ENCODE measurements around the gene SLC25A21. TPM values are rescaled to one million over a fixed set of nuclear protein-coding genes. Genes with fewer than 3 reads are reported as not detected.

The SLC25A21 gene
- total RNA-seq, 2 donors from 2014 or later = not detected

GRCh38 chr14:36852981-36853691 lies 319.3 kb downstream of the SLC25A21 start:
- ATAC-seq (replicated peaks) = no peak
- Mint-ChIP-seq H3K27ac (no peak overlapping the region), H3K9me3 (peaks cover 6% of the 10 kb centered on the region), H3K4me1 (no peaks in the 10 kb centered on the region), H3K27me3 (no peaks in the 10 kb centered on the region), H3K4me3 (no peak overlapping the region), H3K36me3 (ENCODE audit: low read depth) (no peaks in the 10 kb centered on the region)

DNA sequence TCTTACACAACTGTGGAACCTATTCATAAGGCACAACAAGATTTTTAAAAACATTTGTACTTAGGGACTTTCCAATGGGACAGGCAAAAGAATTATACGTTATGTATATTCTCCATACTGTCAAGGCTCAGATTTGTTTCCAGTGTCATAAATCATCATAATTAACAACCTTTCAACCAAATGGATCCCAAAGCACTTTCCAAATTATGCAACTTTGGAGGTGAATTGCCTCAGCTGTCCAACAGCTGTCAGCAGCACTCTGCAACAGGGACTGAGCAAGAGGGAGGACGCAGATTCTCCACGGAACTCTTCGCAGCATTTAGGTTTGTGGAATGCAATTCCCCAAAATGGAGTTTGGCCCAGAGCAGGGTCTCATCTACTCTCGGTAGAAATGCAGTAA lies 324.2 kb downstream of the SLC25A21 start:
- H3K27ac Mint-ChIP-seq = no peak overlapping the region
- no peak overlapping the region for H3K4me3 Mint-ChIP-seq
- no peaks in the 10 kb centered on the region for H3K36me3 Mint-ChIP-seq (ENCODE audit: low read depth)
- no peaks in the 10 kb centered on the region for H3K27me3 Mint-ChIP-seq
- H3K4me1 Mint-ChIP-seq = no peaks in the 10 kb centered on the region
- no peak for ATAC-seq (replicated peaks)
- peaks cover 6% of the 10 kb centered on the region for H3K9me3 Mint-ChIP-seq

GRCh38 chr14:36847366-36847765 lies 325.0 kb downstream of the SLC25A21 start:
- no peaks in the 10 kb centered on the region for H3K27me3 Mint-ChIP-seq
- no peaks in the 10 kb centered on the region for H3K4me1 Mint-ChIP-seq
- H3K4me3 Mint-ChIP-seq = no peak overlapping the region
- no peak for ATAC-seq (replicated peaks)
- no peak overlapping the region for H3K27ac Mint-ChIP-seq
- H3K9me3 Mint-ChIP-seq = peaks cover 6% of the 10 kb centered on the region
- no peaks in the 10 kb centered on the region for H3K36me3 Mint-ChIP-seq (ENCODE audit: low read depth)

- ATAC-seq (replicated peaks) = no peak
These were observed 326.9 kb downstream of the SLC25A21 start for GRCh38 chr14:36845356-36846012.

DNA sequence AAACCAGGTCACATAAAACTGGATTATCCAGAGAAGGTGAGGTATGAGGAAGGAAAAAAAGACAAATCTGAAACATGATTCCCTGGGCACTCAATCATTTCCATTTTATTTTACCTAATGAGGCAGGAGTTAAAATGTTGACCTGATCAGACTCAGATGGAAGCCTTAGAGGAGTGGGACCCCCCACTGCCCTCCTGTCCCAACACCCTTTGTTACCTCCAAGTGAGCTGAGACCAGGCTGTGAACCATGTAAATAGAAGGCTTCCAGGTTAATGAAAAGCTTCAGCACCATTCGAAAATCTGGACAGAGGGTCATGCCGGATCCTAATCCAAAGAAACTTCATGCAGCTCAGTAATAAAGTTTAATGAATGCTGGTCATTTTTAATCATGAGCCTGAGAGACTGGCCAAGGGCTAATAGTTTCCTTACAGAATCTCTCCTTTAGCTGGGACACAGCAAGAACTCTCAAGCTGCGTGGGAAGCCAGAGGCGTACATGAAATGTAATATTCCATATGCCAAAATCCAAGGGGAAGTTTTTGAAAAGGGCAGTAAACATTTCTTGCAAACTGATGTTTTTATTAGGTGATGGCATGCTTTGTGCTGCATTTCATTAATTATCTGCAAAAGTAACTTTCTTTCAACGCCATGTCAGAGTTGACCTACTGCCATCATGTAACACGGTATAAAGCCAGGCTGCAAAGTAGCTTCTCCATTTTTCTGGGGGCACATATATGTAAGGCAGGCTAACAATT lies 327.8 kb downstream of the SLC25A21 start:
- H3K36me3 Mint-ChIP-seq (ENCODE audit: low read depth) = no peaks in the 10 kb centered on the region
- no peaks in the 10 kb centered on the region for H3K4me1 Mint-ChIP-seq
- H3K4me3 Mint-ChIP-seq = no peak overlapping the region
- ATAC-seq (replicated peaks) = no peak
- H3K27ac Mint-ChIP-seq = no peak overlapping the region
- no peaks in the 10 kb centered on the region for H3K27me3 Mint-ChIP-seq
- no peaks in the 10 kb centered on the region for H3K9me3 Mint-ChIP-seq

More at GRCh38 chr14:36845356-36846012, 326.9 kb downstream of the SLC25A21 start:
- H3K9me3 Mint-ChIP-seq = peaks cover under 1% of the 10 kb centered on the region
- no peaks in the 10 kb centered on the region for H3K4me1 Mint-ChIP-seq
- no peaks in the 10 kb centered on the region for H3K36me3 Mint-ChIP-seq (ENCODE audit: low read depth)
- no peaks in the 10 kb centered on the region for H3K27me3 Mint-ChIP-seq
- H3K4me3 Mint-ChIP-seq = no peak overlapping the region
- H3K27ac Mint-ChIP-seq = no peak overlapping the region

DNA sequence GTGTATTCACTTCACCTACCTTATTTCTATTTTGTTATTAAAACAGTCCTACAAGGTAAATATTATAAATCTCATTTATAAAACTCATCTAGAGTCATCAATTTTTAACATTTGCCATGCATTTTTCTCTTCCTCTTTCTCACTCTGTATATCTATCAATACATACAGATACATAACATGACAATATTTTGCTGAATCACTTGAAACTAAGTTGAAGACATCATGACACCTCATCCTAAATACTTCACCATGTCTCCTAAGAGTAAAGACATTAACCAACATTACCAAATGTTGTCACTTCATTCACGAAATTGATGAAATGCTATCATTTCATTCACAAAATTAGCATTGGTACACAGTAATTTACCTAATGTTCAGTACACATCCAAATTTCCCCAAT lies 329.0 kb downstream of the SLC25A21 start:
- Mint-ChIP-seq H3K36me3 (ENCODE audit: low read depth) (no peaks in the 10 kb centered on the region), H3K4me3 (no peak overlapping the region), H3K9me3 (no peaks in the 10 kb centered on the region), H3K27me3 (no peaks in the 10 kb centered on the region), H3K4me1 (no peaks in the 10 kb centered on the region), H3K27ac (no peak overlapping the region)
- ATAC-seq (replicated peaks) = no peak

GRCh38 chr14:36835128-36835527 lies 337.3 kb downstream of the SLC25A21 start:
- Mint-ChIP-seq H3K4me3 (no peak overlapping the region), H3K9me3 (peaks cover 7% of the 10 kb centered on the region), H3K36me3 (ENCODE audit: low read depth) (no peaks in the 10 kb centered on the region), H3K27ac (no peak overlapping the region), H3K4me1 (no peaks in the 10 kb centered on the region), H3K27me3 (no peaks in the 10 kb centered on the region)
- ATAC-seq (replicated peaks) = no peak

DNA sequence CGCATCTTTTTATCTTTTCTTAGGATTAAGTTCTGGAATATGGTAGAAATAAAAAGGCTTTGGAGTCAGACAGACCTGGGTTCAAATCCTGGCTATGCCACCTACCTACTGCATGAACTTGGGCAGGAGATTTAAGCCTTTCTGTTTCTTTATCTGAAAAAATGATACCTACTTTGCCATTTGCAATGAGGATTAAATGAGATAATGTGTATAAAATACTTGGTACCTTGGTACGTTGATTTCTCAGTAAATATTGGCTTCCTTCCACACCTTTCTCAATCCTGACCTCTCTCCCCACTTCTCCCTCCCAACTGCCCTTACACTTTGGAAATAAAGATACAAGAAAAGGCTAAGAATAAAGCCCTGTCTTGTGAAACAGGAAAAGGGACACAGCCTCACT lies 338.1 kb downstream of the SLC25A21 start:
- Mint-ChIP-seq H3K9me3 (peaks cover 7% of the 10 kb centered on the region), H3K36me3 (ENCODE audit: low read depth) (no peaks in the 10 kb centered on the region), H3K4me1 (no peaks in the 10 kb centered on the region), H3K4me3 (no peak overlapping the region), H3K27me3 (no peaks in the 10 kb centered on the region), H3K27ac (no peak overlapping the region)
- no peak for ATAC-seq (replicated peaks)

DNA sequence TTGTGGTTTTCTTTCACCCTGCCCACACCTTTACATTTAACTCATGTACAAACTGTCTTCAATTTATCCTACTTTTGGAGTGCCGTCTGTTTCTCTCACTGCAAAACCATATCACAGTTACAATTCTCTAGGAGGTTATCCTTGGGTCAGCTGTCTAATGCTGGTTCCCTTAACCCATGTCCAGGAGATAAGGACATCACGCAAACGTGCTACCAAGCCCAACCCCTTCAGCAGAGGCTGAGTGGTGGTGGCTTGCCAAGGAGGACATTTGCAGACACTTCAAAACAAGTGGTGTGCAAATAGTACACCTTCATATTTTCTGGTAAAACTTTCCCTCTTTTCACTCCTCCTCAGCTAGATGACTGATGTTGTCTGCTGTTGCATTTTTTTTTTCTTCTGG lies 342.9 kb downstream of the SLC25A21 start:
- H3K4me1 Mint-ChIP-seq = no peaks in the 10 kb centered on the region
- H3K36me3 Mint-ChIP-seq (ENCODE audit: low read depth) = no peaks in the 10 kb centered on the region
- no peak overlapping the region for H3K4me3 Mint-ChIP-seq
- ATAC-seq (replicated peaks) = no peak
- no peak overlapping the region for H3K27ac Mint-ChIP-seq
- H3K27me3 Mint-ChIP-seq = no peaks in the 10 kb centered on the region
- H3K9me3 Mint-ChIP-seq = no peaks in the 10 kb centered on the region

DNA sequence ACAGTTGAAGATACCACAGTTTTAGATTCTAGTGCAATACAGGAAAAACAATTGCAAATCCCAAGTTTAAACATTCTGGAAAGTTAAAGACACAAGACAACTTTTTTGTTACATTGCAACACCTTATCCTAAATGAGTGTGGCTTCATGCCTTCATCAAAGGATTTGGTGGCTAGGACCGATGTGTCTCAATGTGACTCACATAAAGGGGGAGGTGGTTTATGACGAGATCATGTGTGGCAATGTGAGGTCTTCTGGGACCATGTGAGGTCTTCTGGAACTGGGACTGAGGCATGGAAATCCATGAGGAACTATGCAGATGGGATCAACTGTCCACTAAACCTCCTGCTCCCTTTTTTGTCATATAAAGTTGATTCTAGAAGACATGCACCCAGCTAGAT lies 344.5 kb downstream of the SLC25A21 start:
- ATAC-seq (replicated peaks) = no peak
- Mint-ChIP-seq H3K36me3 (ENCODE audit: low read depth) (no peaks in the 10 kb centered on the region), H3K4me3 (no peak overlapping the region), H3K4me1 (no peaks in the 10 kb centered on the region), H3K27ac (no peak overlapping the region), H3K27me3 (no peaks in the 10 kb centered on the region), H3K9me3 (no peaks in the 10 kb centered on the region)

- Mint-ChIP-seq H3K4me3 (no peak overlapping the region), H3K36me3 (ENCODE audit: low read depth) (no peaks in the 10 kb centered on the region), H3K9me3 (no peaks in the 10 kb centered on the region), H3K4me1 (no peaks in the 10 kb centered on the region), H3K27ac (no peak overlapping the region), H3K27me3 (no peaks in the 10 kb centered on the region)
- no peak for ATAC-seq (replicated peaks)
These were observed 345.8 kb downstream of the SLC25A21 start for GRCh38 chr14:36826614-36827013.

- Mint-ChIP-seq H3K4me1 (no peaks in the 10 kb centered on the region), H3K27me3 (no peaks in the 10 kb centered on the region), H3K27ac (no peak overlapping the region), H3K36me3 (ENCODE audit: low read depth) (no peaks in the 10 kb centered on the region), H3K4me3 (no peak overlapping the region), H3K9me3 (no peaks in the 10 kb centered on the region)
- no peak for ATAC-seq (replicated peaks)
These were observed 347.6 kb downstream of the SLC25A21 start for GRCh38 chr14:36824854-36825253.

DNA sequence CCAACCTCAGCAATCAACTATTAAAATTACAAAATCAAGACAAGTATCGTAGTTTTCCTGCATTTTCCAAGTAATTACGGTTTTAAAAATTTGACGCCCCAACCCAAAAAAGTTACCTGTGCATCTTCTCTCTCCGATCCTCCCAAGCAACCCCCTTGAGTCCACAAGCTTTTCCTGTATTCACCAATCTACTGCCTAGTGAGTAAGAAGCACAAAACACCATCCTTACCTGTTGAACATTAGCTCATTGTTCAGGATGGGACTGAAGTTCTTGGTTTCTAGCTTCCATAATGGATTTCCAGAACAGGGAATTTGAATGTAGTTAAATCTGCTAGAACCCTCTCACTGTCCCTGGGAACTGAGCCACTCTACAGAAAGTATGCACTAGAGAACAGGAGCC lies 348.8 kb downstream of the SLC25A21 start:
- no peaks in the 10 kb centered on the region for H3K36me3 Mint-ChIP-seq (ENCODE audit: low read depth)
- no peak overlapping the region for H3K27ac Mint-ChIP-seq
- H3K4me1 Mint-ChIP-seq = no peaks in the 10 kb centered on the region
- H3K27me3 Mint-ChIP-seq = no peaks in the 10 kb centered on the region
- H3K4me3 Mint-ChIP-seq = no peak overlapping the region
- ATAC-seq (replicated peaks) = no peak
- H3K9me3 Mint-ChIP-seq = no peaks in the 10 kb centered on the region

GRCh38 chr14:36822685-36823084 lies 349.7 kb downstream of the SLC25A21 start:
- Mint-ChIP-seq H3K9me3 (no peaks in the 10 kb centered on the region), H3K27ac (no peak overlapping the region), H3K4me3 (no peak overlapping the region), H3K36me3 (ENCODE audit: low read depth) (no peaks in the 10 kb centered on the region), H3K4me1 (no peaks in the 10 kb centered on the region), H3K27me3 (no peaks in the 10 kb centered on the region)
- no peak for ATAC-seq (replicated peaks)

DNA sequence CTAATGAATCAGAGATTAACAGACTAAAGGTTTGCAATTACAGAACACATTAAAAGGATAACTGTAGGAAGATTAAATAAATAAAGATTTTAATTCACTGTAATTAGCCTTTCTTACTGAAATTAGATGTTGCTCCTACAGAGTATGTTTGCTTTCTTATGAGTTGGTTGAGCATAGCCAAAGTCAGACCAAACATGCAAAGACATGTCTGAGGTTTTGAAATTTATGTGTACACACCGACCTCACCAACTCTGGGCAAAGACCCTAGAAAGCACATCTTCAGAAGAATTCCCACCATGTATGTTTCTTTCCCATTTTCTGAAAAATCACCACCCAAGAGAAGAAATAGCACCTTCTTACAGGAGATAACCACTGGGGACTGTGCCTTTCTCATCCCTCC lies 351.5 kb downstream of the SLC25A21 start:
- no peaks in the 10 kb centered on the region for H3K9me3 Mint-ChIP-seq
- H3K4me3 Mint-ChIP-seq = no peak overlapping the region
- H3K27me3 Mint-ChIP-seq = no peaks in the 10 kb centered on the region
- no peaks in the 10 kb centered on the region for H3K36me3 Mint-ChIP-seq (ENCODE audit: low read depth)
- no peaks in the 10 kb centered on the region for H3K4me1 Mint-ChIP-seq
- ATAC-seq (replicated peaks) = no peak
- H3K27ac Mint-ChIP-seq = no peak overlapping the region

Measured in activated T-helper 17 cell treated with anti-CD3 and anti-CD28 coated beads, Interleukin-2, amount 50 U/mL, for 72 hours (primary cell).